IMR-90 (cell line): ENCODE data around the gene LIX1. TPM values are rescaled to one million over a fixed set of nuclear protein-coding genes. Genes with fewer than 3 reads are reported as not detected.

Source experiments
- ATAC-seq: fragments of 200-7000 bp; cut with Tn5 transposase; 2 replicates; pipeline ENCODE4 v1.9.1; 2020; ENCODE audit warnings: low read depth, mild to moderate bottlenecking, moderate library complexity
- BruUV-seq: library from RNA; stranded (reverse); fragments of 400-500 nt; replicated peaks from 2 replicates; lab custom pipeline; 2021; lab: Mats Ljungman, UMichigan
- CTCF ChIA-PET: fragments of 300-600 bp; formaldehyde crosslinking; extraction: SDS; loops from one replicate; lab custom pipeline; 2021; ENCODE audit warnings: antibody characterized with exemption; lab: Yijun Ruan, JAX
- POLR2A ChIA-PET: fragments of 300-600 bp; sonication (Branson Sonifier 250); formaldehyde crosslinking; loops from one replicate; lab custom pipeline; 2022; ENCODE audit warnings: antibody characterized with exemption; ENCODE audit not compliant: unreplicated experiment; lab: Charles Lee
- DNase-seq: peaks from one replicate; pipeline ENCODE4 v3.0.0; 2013
- H2AFZ ChIP-seq: replicated peaks from 2 replicates; pipeline ENCODE3; 2013; ENCODE audit warnings: low read length, mild to moderate bottlenecking; ENCODE audit not compliant: poor library complexity
- H2AK5ac ChIP-seq: 2 replicates; pipeline ENCODE4 v1.6.1; 2013; ENCODE audit warnings: low read depth, low read length, inconsistent platforms
- H2AK9ac ChIP-seq: replicated peaks from 2 replicates; pipeline ENCODE3; 2013; ENCODE audit warnings: mild to moderate bottlenecking, low read depth, low read length, moderate library complexity; ENCODE audit not compliant: poor library complexity
- H2BK120ac ChIP-seq: 2 replicates; pipeline ENCODE4 v1.6.1; 2013; ENCODE audit warnings: low read depth, low read length, inconsistent platforms
- H2BK15ac ChIP-seq: 3 replicates; pipeline ENCODE4 v1.6.1; 2013; ENCODE audit warnings: low read depth, low read length, inconsistent platforms
- H2BK20ac ChIP-seq: 2 replicates; pipeline ENCODE4 v1.6.1; 2013; ENCODE audit warnings: low read depth, mild to moderate bottlenecking, inconsistent platforms, low read length, moderate library complexity
- H2BK5ac ChIP-seq: 2 replicates; pipeline ENCODE4 v1.6.1; 2013; ENCODE audit warnings: mild to moderate bottlenecking, low read depth, low read length, inconsistent platforms; ENCODE audit not compliant: poor library complexity, severe bottlenecking
- H3K14ac ChIP-seq: replicated peaks from 2 replicates; pipeline ENCODE4 v1.6.1; 2013; ENCODE audit warnings: low read depth, low read length, inconsistent platforms
- H3K18ac ChIP-seq: 2 replicates; pipeline ENCODE4 v1.6.1; 2013; ENCODE audit warnings: low read depth, low read length, control low read depth
- H3K23ac ChIP-seq: 2 replicates; pipeline ENCODE4 v1.6.1; 2013; ENCODE audit warnings: low read depth, low read length, inconsistent platforms
- H3K27ac ChIP-seq: 2 replicates; pipeline ENCODE4 v1.5.1; 2013; ENCODE audit warnings: mild to moderate bottlenecking, control low read depth, low read length; ENCODE audit not compliant: insufficient read depth
- H3K27me3 ChIP-seq: 2 replicates; pipeline ENCODE4 v1.6.1; 2013; ENCODE audit warnings: low read length; ENCODE audit not compliant: control insufficient read depth, insufficient read depth
- H3K36me3 ChIP-seq: 2 replicates; pipeline ENCODE4 v1.6.1; 2013; ENCODE audit warnings: low read length, mixed read lengths; ENCODE audit not compliant: control insufficient read depth, insufficient read depth
- H3K4ac ChIP-seq: 2 replicates; pipeline ENCODE4 v1.6.1; 2013; ENCODE audit warnings: low read depth, low read length, inconsistent platforms
- H3K4me1 ChIP-seq: 2 replicates; pipeline ENCODE4 v1.6.1; 2013; ENCODE audit warnings: low read length, mixed read lengths; ENCODE audit not compliant: control insufficient read depth, insufficient read depth
- H3K4me2 ChIP-seq: 2 replicates; pipeline ENCODE4 v1.6.1; 2013; ENCODE audit warnings: low read depth, mild to moderate bottlenecking, control low read depth, low read length, moderate library complexity
- H3K4me3 ChIP-seq: 2 replicates; pipeline ENCODE4 v1.5.1; 2013; ENCODE audit warnings: low read depth, mild to moderate bottlenecking, control low read depth, low read length, moderate library complexity; ENCODE audit not compliant: insufficient read depth
- H3K56ac ChIP-seq: 2 replicates; pipeline ENCODE4 v1.6.1; 2013; ENCODE audit warnings: low read length, inconsistent platforms; ENCODE audit not compliant: insufficient read depth; ENCODE audit errors: extremely low read depth
- H3K79me1 ChIP-seq, 2 experiments: 2 replicates each; pipeline ENCODE4 v1.6.1; 2013; ENCODE audit warnings: low read length in 2 of 2, inconsistent platforms in 1 of 2, low read depth in 1 of 2
- H3K9ac ChIP-seq: 2 replicates; pipeline ENCODE4 v1.6.1; 2013; ENCODE audit warnings: low read depth, low read length, control low read depth
- H3K9me1 ChIP-seq: 2 replicates; pipeline ENCODE4 v1.6.1; 2013; ENCODE audit warnings: low read length, inconsistent platforms; ENCODE audit not compliant: insufficient read depth
- H3K9me3 ChIP-seq: 2 replicates; pipeline ENCODE4 v1.6.1; 2013; ENCODE audit warnings: low read length; ENCODE audit not compliant: control insufficient read depth, insufficient read depth
- H4K20me1 ChIP-seq: 2 replicates; pipeline ENCODE4 v1.6.1; 2013; ENCODE audit warnings: low read length, inconsistent platforms; ENCODE audit not compliant: insufficient read depth
- H4K5ac ChIP-seq: 2 replicates; pipeline ENCODE4 v1.6.1; 2013; ENCODE audit warnings: mild to moderate bottlenecking, low read depth, low read length, control low read depth
- H4K8ac ChIP-seq, 2 experiments: 2 replicates each; pipeline ENCODE4 v1.6.1; 2013; ENCODE audit warnings: low read depth in 2 of 2, low read length in 2 of 2, control low read depth in 1 of 2, inconsistent platforms in 1 of 2
- H4K91ac ChIP-seq: 2 replicates; pipeline ENCODE4 v1.6.1; 2013; ENCODE audit warnings: low read depth, low read length, inconsistent platforms; ENCODE audit not compliant: insufficient read depth
- BHLHE40 ChIP-seq: fragments of 150-350 bp; IDR thresholded peaks from 2 replicates; pipeline ENCODE4 v1.6.1; 2016; ENCODE audit warnings: mild to moderate bottlenecking, low read depth, low read length
- CEBPB ChIP-seq: IDR thresholded peaks from 2 replicates; pipeline ENCODE4 v1.6.1; 2012; ENCODE audit warnings: low read depth, low read length, improper control_type of control experiment
- CHD1 ChIP-seq: IDR thresholded peaks from 2 replicates; pipeline ENCODE4 v1.6.1; 2012; ENCODE audit warnings: low read depth, low read length, improper control_type of control experiment
- ELK1 ChIP-seq: fragments of 150-350 bp; IDR thresholded peaks from 2 replicates; pipeline ENCODE4 v1.6.1; 2016; ENCODE audit warnings: low read depth, mild to moderate bottlenecking, low read length, moderate library complexity, borderline replicate concordance
- FOS ChIP-seq: fragments of 150-350 bp; IDR thresholded peaks from 2 replicates; pipeline ENCODE4 v1.6.1; 2016; ENCODE audit warnings: low read depth, low read length
- MAFK ChIP-seq: IDR thresholded peaks from 2 replicates; pipeline ENCODE4 v1.6.1; 2012; ENCODE audit warnings: low read depth, low read length, improper control_type of control experiment
- MAZ ChIP-seq: IDR thresholded peaks from 2 replicates; pipeline ENCODE4 v1.6.1; 2012; ENCODE audit warnings: low read depth, mild to moderate bottlenecking, low read length, improper control_type of control experiment, moderate library complexity, borderline replicate concordance
- MXI1 ChIP-seq: IDR thresholded peaks from 2 replicates; pipeline ENCODE4 v1.6.1; 2012; ENCODE audit warnings: low read depth, mild to moderate bottlenecking, low read length, moderate library complexity, borderline replicate concordance
- NFE2L2 ChIP-seq: fragments of 150-350 bp; IDR thresholded peaks from 2 replicates; pipeline ENCODE4 v1.6.1; 2016; ENCODE audit warnings: low read depth, mild to moderate bottlenecking, low read length
- POLR2A ChIP-seq: IDR thresholded peaks from 2 replicates; pipeline ENCODE4 v1.6.1; 2012; ENCODE audit warnings: mild to moderate bottlenecking, low read depth, low read length
- RAD21 ChIP-seq: IDR thresholded peaks from 2 replicates; pipeline ENCODE4 v1.6.1; 2012; ENCODE audit warnings: low read length, improper control_type of control experiment
- RCOR1 ChIP-seq: IDR thresholded peaks from 2 replicates; pipeline ENCODE4 v1.6.1; 2012; ENCODE audit warnings: mild to moderate bottlenecking, low read length, improper control_type of control experiment; ENCODE audit not compliant: insufficient replicate concordance
- RFX5 ChIP-seq: IDR thresholded peaks from 2 replicates; pipeline ENCODE4 v1.8.0; 2012; ENCODE audit warnings: low read depth, mild to moderate bottlenecking, low read length, moderate library complexity
- SMC3 ChIP-seq: fragments of 150-350 bp; IDR thresholded peaks from 2 replicates; pipeline ENCODE4 v1.6.1; 2016; ENCODE audit warnings: low read depth, mild to moderate bottlenecking, antibody characterized with exemption, low read length, moderate library complexity
- USF2 ChIP-seq: fragments of 150-350 bp; IDR thresholded peaks from 2 replicates; pipeline ENCODE4 v1.6.1; 2017; ENCODE audit warnings: mild to moderate bottlenecking, antibody characterized with exemption, low read length, low read depth
- WGBS, 2 experiments: methylation state at CpG; one replicate each; pipeline versions ENCODE4 v1.1.5 to v1.1.7; 2013; ENCODE audit warnings: missing lambda C conversion rate in 2 of 2; ENCODE audit not compliant: insufficient read length in 1 of 2; ENCODE audit errors: extremely low coverage in 2 of 2; 5-methylcytosine and 5-hydroxymethylcytosine counted together
- dilution Hi-C: fragments of 300-500 bp; cut with HindIII; formaldehyde crosslinking; loops from one replicate; pipeline ENCODE4 v1.14.3; 2018; ENCODE audit warnings: low sequenced_read_pairs; ENCODE audit not compliant: unreplicated experiment
- in situ Hi-C: fragments of 300-500 bp; cut with MboI; formaldehyde crosslinking; loops from 3 replicates; pipeline ENCODE4 v1.14.3; 2019; ENCODE audit warnings: low sequenced_read_pairs, inconsistent platforms, mixed read lengths
- intact Hi-C: fragments of 100-400 bp; cut with micrococcal nuclease; formaldehyde crosslinking; loops from 2 replicates; pipeline ENCODE4 v1.10.0; 2022
- polyA plus RNA-seq, 3 experiments: library from polyadenylated mRNA; depleted of rRNA; stranded (reverse); fragments of >200 nt; gene quantifications; 2 replicates each; pipeline ENCODE4 v1.2.3, GENCODE V29; 2012; ENCODE audit warnings: low replicate concordance in 1 of 3
- total RNA-seq: library from RNA; depleted of rRNA; stranded (reverse); fragments of >200 nt; gene quantifications from 2 replicates; pipeline ENCODE4 v1.2.3, GENCODE V29; 2012
- TF ChIP-seq, protein P1 (sequence below): conservative IDR thresholded peaks from 2 replicates; pipeline ENCODE4 v1.5.1; 2012; ENCODE audit warnings: mild to moderate bottlenecking, low read depth, low read length, improper control_type of control experiment

The LIX1 gene
- total and polyA plus RNA-seq, 2 of the 4 experiments (the other 2 are of a cell fraction), result not detected

DNA sequence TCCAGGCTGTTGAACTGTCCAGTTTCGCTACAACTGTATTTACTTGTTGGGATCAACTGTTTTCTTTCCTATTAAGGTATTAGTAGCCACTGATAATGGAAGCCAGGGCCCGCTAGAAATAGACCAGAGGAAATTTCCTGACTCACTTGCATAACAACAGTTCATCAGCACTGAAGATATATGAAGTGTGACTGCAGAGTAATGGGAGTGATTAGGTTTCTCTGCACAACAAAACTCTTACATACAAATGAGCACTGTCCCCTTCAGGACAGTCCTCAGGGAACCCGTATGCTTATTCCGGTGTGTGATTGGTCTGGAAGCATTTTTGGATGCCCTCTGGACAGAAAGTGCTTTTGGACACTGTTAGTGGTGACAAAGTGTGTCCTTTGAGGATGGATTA lies 55.3 kb downstream of the LIX1 start:
- BruUV-seq, result no TSS peak
- DNase-seq, result no peak
- no peak for TF ChIP-seq RAD21
- TF ChIP-seq ELK1, result no peak
- no peak for TF ChIP-seq POLR2A
- TF ChIP-seq CEBPB, result no peak
- TF ChIP-seq FOS, result no peak
- TF ChIP-seq MAFK, result no peak
- TF ChIP-seq, protein P1, sequence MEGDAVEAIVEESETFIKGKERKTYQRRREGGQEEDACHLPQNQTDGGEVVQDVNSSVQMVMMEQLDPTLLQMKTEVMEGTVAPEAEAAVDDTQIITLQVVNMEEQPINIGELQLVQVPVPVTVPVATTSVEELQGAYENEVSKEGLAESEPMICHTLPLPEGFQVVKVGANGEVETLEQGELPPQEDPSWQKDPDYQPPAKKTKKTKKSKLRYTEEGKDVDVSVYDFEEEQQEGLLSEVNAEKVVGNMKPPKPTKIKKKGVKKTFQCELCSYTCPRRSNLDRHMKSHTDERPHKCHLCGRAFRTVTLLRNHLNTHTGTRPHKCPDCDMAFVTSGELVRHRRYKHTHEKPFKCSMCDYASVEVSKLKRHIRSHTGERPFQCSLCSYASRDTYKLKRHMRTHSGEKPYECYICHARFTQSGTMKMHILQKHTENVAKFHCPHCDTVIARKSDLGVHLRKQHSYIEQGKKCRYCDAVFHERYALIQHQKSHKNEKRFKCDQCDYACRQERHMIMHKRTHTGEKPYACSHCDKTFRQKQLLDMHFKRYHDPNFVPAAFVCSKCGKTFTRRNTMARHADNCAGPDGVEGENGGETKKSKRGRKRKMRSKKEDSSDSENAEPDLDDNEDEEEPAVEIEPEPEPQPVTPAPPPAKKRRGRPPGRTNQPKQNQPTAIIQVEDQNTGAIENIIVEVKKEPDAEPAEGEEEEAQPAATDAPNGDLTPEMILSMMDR, result no peak
- TF ChIP-seq RCOR1, result no peak
- no peak for TF ChIP-seq RFX5
- TF ChIP-seq MAZ, result no peak
- no peak for TF ChIP-seq MXI1
- no peak for TF ChIP-seq NFE2L2
- no peak for TF ChIP-seq SMC3
- no peak for TF ChIP-seq BHLHE40
- TF ChIP-seq CHD1, result no peak
- no peak for TF ChIP-seq USF2

More for the DNA sequence above, 55.3 kb downstream of the LIX1 start:
- dilution Hi-C loops (no loop called here), in situ Hi-C loops (no loop called here), intact Hi-C loops (no loop called here)
- Histone ChIP-seq H4K8ac (no peak overlapping the region), H3K36me3 (no peaks in the 10 kb centered on the region), H3K4ac (no peak overlapping the region), H3K9me3 (no peaks in the 10 kb centered on the region), H3K56ac (no peak overlapping the region), H3K4me1 (no peaks in the 10 kb centered on the region), H2AK9ac (no peak overlapping the region), H3K27me3 (peaks cover 37% of the 10 kb centered on the region), H3K23ac (no peak overlapping the region), H3K9me1 (no peaks in the 10 kb centered on the region), H4K5ac (no peak overlapping the region), H2BK5ac (no peak overlapping the region), H3K9ac (no peak overlapping the region), H2AFZ (no peak overlapping the region), H3K4me3 (no peak overlapping the region), H3K4me2 (no peak overlapping the region), H4K20me1 (no peaks in the 10 kb centered on the region), H4K91ac (no peak overlapping the region), H3K79me1 (no peaks in the 10 kb centered on the region), H2AK5ac (no peak overlapping the region), H3K18ac (no peak overlapping the region), H2BK120ac (no peak overlapping the region), H3K14ac (no peak overlapping the region), H3K27ac (no peak overlapping the region), H2BK15ac (no peak overlapping the region), H2BK20ac (no peak overlapping the region)
- CTCF ChIA-PET, result no interaction called here
- POLR2A ChIA-PET, result no interaction called here
- WGBS, 2 experiments, result no CpG with 5 or more reads among the region's 4 CpGs
- ATAC-seq, result no peak
